ENCODE data around the gene ALDH8A1. TPM values are rescaled to one million over a fixed set of nuclear protein-coding genes. Genes with fewer than 3 reads are reported as not detected.

ALDH8A1 gene
- total and polyA plus RNA-seq, 10 of the 15 experiments (the other 5 are each of a cell fraction or from before 2014, with no cell fraction given) = 0.13 to 1.8 (median 0.62) TPM; not detected in 3

GRCh38 chr6:134921276-134921675 lies 28.6 kb downstream of the ALDH8A1 start:
- Histone ChIP-seq H3K9ac (ENCODE audit: control insufficient read depth, insufficient read depth, low read length) (no peak overlapping the region), H3K36me3 (ENCODE audit: control insufficient read depth in 2 of 2, insufficient read depth in 2 of 2, low read length in 1 of 2) (no peaks in the 10 kb centered on the region), H3K4me1 (ENCODE audit: control insufficient read depth, insufficient read depth, low read length) (no peaks in the 10 kb centered on the region), H3K9me3 (replicated peaks; ENCODE audit: control insufficient read depth, insufficient read depth, low read length) (no peaks in the 10 kb centered on the region), H3K4me3 (no peak overlapping the region), H3K4me2 (ENCODE audit: control insufficient read depth, insufficient read depth) (no peak overlapping the region), H3K79me2 (ENCODE audit: control insufficient read depth, insufficient read depth, low read length) (no peaks in the 10 kb centered on the region), H3K27me3 (replicated peaks in 1 of 2; ENCODE audit: control insufficient read depth in 2 of 2, insufficient read depth in 2 of 2, low read length in 1 of 2) (no peaks in the 10 kb centered on the region), H2AFZ (ENCODE audit: control insufficient read depth, low read depth, low read length) (no peak overlapping the region), H3K27ac (ENCODE audit: control insufficient read depth, insufficient read depth) (no peak overlapping the region), H4K20me1 (ENCODE audit: control insufficient read depth, insufficient read depth) (no peaks in the 10 kb centered on the region)
- intact Hi-C loops (cut with micrococcal nuclease; ENCODE audit: unreplicated experiment) = no loop called here
- no peak for TF ChIP-seq SKIL (IDR thresholded peaks at IDR 0.05; ENCODE audit: low read depth, poor library complexity, severe bottlenecking)
- TF ChIP-seq LARP7 (IDR thresholded peaks at IDR 0.05) = no peak
- no peak for TF ChIP-seq SRF (IDR thresholded peaks at IDR 0.05; ENCODE audit: low read depth in 2 of 2, low read length in 2 of 2)
- TF ChIP-seq BMI1 (IDR thresholded peaks at IDR 0.05; ENCODE audit: borderline replicate concordance) = no peak
- TF ChIP-seq BCL11A (IDR thresholded peaks at IDR 0.05; ENCODE audit: low read depth, low read length) = no peak
- TF ChIP-seq, protein P1, sequence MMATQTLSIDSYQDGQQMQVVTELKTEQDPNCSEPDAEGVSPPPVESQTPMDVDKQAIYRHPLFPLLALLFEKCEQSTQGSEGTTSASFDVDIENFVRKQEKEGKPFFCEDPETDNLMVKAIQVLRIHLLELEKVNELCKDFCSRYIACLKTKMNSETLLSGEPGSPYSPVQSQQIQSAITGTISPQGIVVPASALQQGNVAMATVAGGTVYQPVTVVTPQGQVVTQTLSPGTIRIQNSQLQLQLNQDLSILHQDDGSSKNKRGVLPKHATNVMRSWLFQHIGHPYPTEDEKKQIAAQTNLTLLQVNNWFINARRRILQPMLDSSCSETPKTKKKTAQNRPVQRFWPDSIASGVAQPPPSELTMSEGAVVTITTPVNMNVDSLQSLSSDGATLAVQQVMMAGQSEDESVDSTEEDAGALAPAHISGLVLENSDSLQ (IDR thresholded peaks at IDR 0.05) = no peak
- TF ChIP-seq CHD4 (IDR thresholded peaks at IDR 0.05) = no peak
- ATAC-seq (no peak), DNase-seq (ENCODE audit: low read depth, low spot score) (no peak), FAIRE-seq (no peak)
- ChIA-PET SMC1A (ENCODE audit: uncharacterized antibody, unreplicated experiment) (no interaction called here), POLR2A (no interaction called here), CTCF (interaction anchor here (0.9 to 3.1 kb wide), 3 partner anchors 19 to 790 kb away, joined by 3 to 22 read pairs (median 4); no protein-coding TSS in a partner anchor), RAD21 (ENCODE audit: unreplicated experiment) (no interaction called here)
- in situ Hi-C loops (cut with MboI) = no loop called here
- BruUV-seq (replicated peaks) = no TSS peak
- 69% methylated on average over 5 of the region's 5 CpGs for WGBS (ENCODE audit: insufficient coverage, insufficient replicate concordance, low lambda C conversion rate, missing lambda C conversion rate)
